ENCODE measurements around the gene PRLHR. TPM values are rescaled to one million over a fixed set of nuclear protein-coding genes. Genes with fewer than 3 reads are reported as not detected.

Gene PRLHR
- total RNA-seq, 1 experiment from 2014 or later, result not detected

DNA sequence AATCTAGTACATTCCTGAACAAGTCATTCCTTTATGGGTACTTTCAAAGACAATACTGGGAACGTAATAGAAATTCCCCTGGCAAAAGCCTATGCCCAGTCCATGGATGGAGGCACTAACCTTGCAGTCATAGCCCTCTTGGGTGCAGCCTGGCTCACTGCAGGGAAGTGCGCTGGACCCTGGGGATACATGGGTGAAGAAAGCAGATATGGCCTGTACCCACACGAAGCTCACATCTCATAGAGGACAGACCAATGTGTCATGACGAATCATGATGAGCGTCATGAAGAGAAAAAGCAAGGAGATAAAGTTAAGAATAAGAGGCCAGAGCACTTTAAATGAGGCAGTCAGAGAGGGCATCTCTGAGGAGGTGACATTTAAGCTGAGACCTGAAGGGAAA, 11.8 kb downstream of the PRLHR start:
- CTCF ChIA-PET, result no interaction called here
- Histone ChIP-seq H3K4me3 (ENCODE audit: low read depth, low read length, poor library complexity, severe bottlenecking) (no peak overlapping the region), H3K27ac (ENCODE audit: low read depth, low read length, poor library complexity, severe bottlenecking) (no peak overlapping the region), H3K4me1 (ENCODE audit: insufficient read depth, low read length, poor library complexity, severe bottlenecking) (no peaks in the 10 kb centered on the region), H3K36me3 (ENCODE audit: insufficient read depth, low read length, poor library complexity, severe bottlenecking) (no peaks in the 10 kb centered on the region), H3K27me3 (replicated peaks; ENCODE audit: insufficient read depth, low read depth, low read length, poor library complexity) (peaks cover 34% of the 10 kb centered on the region), H3K9me3 (ENCODE audit: low read depth, low read length, poor library complexity, severe bottlenecking) (no peaks in the 10 kb centered on the region)
- BruUV-seq (replicated peaks), result no TSS peak
- DNase-seq (ENCODE audit: low spot score), result no peak
- no peak for TF ChIP-seq EZH2 (IDR thresholded peaks at IDR 0.05; ENCODE audit: borderline replicate concordance, low read depth, low read length, poor library complexity, severe bottlenecking)
- TF ChIP-seq, protein P1, sequence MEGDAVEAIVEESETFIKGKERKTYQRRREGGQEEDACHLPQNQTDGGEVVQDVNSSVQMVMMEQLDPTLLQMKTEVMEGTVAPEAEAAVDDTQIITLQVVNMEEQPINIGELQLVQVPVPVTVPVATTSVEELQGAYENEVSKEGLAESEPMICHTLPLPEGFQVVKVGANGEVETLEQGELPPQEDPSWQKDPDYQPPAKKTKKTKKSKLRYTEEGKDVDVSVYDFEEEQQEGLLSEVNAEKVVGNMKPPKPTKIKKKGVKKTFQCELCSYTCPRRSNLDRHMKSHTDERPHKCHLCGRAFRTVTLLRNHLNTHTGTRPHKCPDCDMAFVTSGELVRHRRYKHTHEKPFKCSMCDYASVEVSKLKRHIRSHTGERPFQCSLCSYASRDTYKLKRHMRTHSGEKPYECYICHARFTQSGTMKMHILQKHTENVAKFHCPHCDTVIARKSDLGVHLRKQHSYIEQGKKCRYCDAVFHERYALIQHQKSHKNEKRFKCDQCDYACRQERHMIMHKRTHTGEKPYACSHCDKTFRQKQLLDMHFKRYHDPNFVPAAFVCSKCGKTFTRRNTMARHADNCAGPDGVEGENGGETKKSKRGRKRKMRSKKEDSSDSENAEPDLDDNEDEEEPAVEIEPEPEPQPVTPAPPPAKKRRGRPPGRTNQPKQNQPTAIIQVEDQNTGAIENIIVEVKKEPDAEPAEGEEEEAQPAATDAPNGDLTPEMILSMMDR (conservative IDR thresholded peaks at IDR 0.05; ENCODE audit: low read depth, low read length), result no peak
- intact Hi-C loops (cut with micrococcal nuclease; ENCODE audit: unreplicated experiment), result no loop called here
- POLR2A ChIA-PET (ENCODE audit: low non-redundant PET), result no interaction called here

DNA sequence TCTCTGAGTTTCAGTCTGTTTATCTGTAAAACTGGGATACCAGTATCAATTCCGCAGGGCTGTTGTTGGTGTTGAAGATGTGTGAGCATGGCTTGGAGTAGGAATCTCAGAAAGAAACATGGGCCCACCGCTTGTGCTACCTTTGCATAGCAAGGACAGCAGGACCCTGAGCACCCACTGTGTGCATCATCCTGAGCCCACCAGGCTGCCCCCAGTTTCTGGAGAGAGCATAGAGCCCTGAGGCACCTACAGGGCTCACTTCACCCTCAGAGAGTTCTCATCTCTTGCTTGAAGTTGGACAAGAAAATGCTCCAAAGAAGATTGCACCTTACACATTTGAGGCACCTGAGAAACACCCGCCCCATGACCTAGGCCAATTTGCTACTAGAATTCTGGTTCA, 12.9 kb downstream of the PRLHR start:
- Histone ChIP-seq H3K27me3 (replicated peaks; ENCODE audit: insufficient read depth, low read depth, low read length, poor library complexity) (peaks cover 33% of the 10 kb centered on the region), H3K4me1 (ENCODE audit: insufficient read depth, low read length, poor library complexity, severe bottlenecking) (no peaks in the 10 kb centered on the region), H3K27ac (ENCODE audit: low read depth, low read length, poor library complexity, severe bottlenecking) (no peak overlapping the region), H3K9me3 (ENCODE audit: low read depth, low read length, poor library complexity, severe bottlenecking) (no peaks in the 10 kb centered on the region), H3K36me3 (ENCODE audit: insufficient read depth, low read length, poor library complexity, severe bottlenecking) (no peaks in the 10 kb centered on the region), H3K4me3 (ENCODE audit: low read depth, low read length, poor library complexity, severe bottlenecking) (no peak overlapping the region)
- DNase-seq (ENCODE audit: low spot score), result no peak
- ChIA-PET CTCF (no interaction called here), POLR2A (ENCODE audit: low non-redundant PET) (interaction anchor here (0.9 kb wide), 1 partner anchor 107 kb away, joined by 3 read pairs; no protein-coding TSS in a partner anchor)
- intact Hi-C loops (cut with micrococcal nuclease; ENCODE audit: unreplicated experiment), result no loop called here
- TF ChIP-seq, protein P1 (conservative IDR thresholded peaks at IDR 0.05; ENCODE audit: low read depth, low read length), result no peak
- TF ChIP-seq EZH2 (IDR thresholded peaks at IDR 0.05; ENCODE audit: borderline replicate concordance, low read depth, low read length, poor library complexity, severe bottlenecking), result no peak
- BruUV-seq (replicated peaks), result no TSS peak

DNA sequence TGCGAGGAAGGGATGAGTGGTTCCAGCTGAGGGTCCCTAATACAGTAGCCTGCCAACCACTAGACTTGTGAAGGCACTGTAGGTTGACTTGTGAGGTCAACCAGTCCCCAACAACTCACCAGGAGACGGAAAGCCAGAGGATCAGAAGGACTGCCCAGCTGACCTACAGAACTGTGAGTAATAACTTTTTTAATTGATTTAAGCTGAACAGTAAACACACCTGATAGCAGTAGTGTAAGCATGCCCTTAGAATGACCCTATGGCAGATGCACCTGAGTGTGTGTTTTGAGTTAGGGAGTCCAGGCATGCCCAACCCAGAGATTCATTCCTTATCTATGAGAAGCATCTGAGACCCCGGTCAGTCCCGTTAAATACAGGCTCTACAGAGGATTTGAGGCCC, 14.1 kb downstream of the PRLHR start:
- CTCF ChIA-PET, result no interaction called here
- no peaks in the 10 kb centered on the region for H3K4me1 ChIP-seq (ENCODE audit: insufficient read depth, low read length, poor library complexity, severe bottlenecking)
- H3K4me3 ChIP-seq (ENCODE audit: low read depth, low read length, poor library complexity, severe bottlenecking), result no peak overlapping the region
- H3K9me3 ChIP-seq (ENCODE audit: low read depth, low read length, poor library complexity, severe bottlenecking), result no peaks in the 10 kb centered on the region
- no TSS peak for BruUV-seq (replicated peaks)
- peaks cover 29% of the 10 kb centered on the region for H3K27me3 ChIP-seq (replicated peaks; ENCODE audit: insufficient read depth, low read depth, low read length, poor library complexity)
- no peak for TF ChIP-seq EZH2 (IDR thresholded peaks at IDR 0.05; ENCODE audit: borderline replicate concordance, low read depth, low read length, poor library complexity, severe bottlenecking)
- TF ChIP-seq, protein P1 (conservative IDR thresholded peaks at IDR 0.05; ENCODE audit: low read depth, low read length), result no peak
- no peak for DNase-seq (ENCODE audit: low spot score)
- intact Hi-C loops (cut with micrococcal nuclease; ENCODE audit: unreplicated experiment), result no loop called here
- no peak overlapping the region for H3K27ac ChIP-seq (ENCODE audit: low read depth, low read length, poor library complexity, severe bottlenecking)
- no peaks in the 10 kb centered on the region for H3K36me3 ChIP-seq (ENCODE audit: insufficient read depth, low read length, poor library complexity, severe bottlenecking)
- POLR2A ChIA-PET (ENCODE audit: low non-redundant PET), result no interaction called here

Data from A673 (cell line).